GM13976 (cell line): ENCODE results near the gene USB1.

ENCODE experiments used
- DNase-seq: peaks from one replicate; pipeline ENCODE4 v3.0.0; 2012; ENCODE audit warnings: low spot score
- CTCF ChIP-seq: IDR thresholded peaks from 2 replicates; pipeline ENCODE4 v1.5.1; 2012; ENCODE audit warnings: borderline replicate concordance, mild to moderate bottlenecking; ENCODE audit not compliant: insufficient read depth; ENCODE audit errors: extremely low read depth, missing control alignments, control extremely low read depth
- in situ Hi-C: fragments of 300-500 bp; cut with MboI; formaldehyde crosslinking; loops from one replicate; pipeline ENCODE4 v1.12.0; 2022; ENCODE audit warnings: low sequenced_read_pairs, mixed read lengths, inconsistent platforms; ENCODE audit not compliant: unreplicated experiment

The USB1 gene

GRCh38 chr16:57997176-57997527, 4.1 kb upstream of the USB1 start:
- no peak for DNase-seq
- TF ChIP-seq CTCF = no peak
- in situ Hi-C loops = no loop called here

DNA sequence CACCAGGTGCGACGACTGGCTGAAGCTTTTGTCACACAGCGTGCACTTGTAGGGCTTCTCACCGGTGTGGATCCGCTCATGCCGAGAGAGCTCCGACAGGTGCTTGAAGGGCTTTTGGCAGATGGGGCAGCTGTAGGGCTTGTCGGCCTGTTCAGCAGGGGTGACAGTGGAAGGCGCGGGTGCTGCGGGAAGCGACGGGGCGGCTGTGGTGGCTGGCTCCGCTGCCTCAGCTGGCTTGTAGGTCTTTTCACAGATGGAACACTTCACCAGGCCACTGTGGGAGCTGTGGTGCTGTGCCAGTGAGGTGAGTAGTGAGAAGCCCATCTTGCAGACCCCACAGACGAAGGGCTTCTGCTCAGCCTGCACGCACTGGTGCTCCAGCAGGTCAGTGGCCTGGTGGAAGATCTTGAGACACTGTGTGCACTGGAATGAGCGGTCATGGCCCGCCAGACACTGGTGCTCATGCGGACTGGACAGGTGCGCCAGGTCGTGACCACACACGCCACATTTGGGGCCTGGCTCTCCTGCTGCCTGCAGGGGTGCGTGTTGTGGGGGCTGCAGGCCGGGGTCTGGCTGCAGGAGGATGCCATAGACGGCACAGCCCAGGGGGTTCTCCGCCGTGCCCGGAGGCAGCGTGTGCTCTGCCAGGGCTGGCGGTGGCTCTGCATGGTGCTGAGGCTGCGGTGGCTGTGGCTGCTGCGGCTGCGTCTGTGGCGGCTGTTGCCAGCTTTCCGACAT, 3.5 kb upstream of the USB1 start:
- TF ChIP-seq CTCF = no peak
- DNase-seq = no peak
- in situ Hi-C loops = no loop called here

GRCh38 chr16:57998486-57998885, 2.7 kb upstream of the USB1 start:
- no peak for TF ChIP-seq CTCF
- no peak for DNase-seq
- in situ Hi-C loops = no loop called here

DNA sequence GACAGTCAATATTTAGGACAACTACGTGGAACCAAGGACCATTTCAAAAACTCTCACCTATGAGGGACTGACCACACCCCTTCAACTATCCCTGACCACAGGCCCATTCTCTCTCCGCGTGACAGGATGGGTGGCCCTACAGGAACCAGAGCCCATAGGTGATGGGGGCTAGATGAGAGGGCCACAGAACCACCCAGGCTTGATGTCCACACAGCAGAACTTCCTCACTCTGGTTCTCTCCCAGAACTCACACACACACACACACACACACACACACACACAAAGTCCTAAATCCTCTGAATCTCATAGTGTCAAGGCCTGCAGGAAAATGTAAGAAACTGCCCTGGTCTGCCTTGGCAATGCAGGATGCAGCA, 2.2 kb upstream of the USB1 start:
- no peak for TF ChIP-seq CTCF

DNA sequence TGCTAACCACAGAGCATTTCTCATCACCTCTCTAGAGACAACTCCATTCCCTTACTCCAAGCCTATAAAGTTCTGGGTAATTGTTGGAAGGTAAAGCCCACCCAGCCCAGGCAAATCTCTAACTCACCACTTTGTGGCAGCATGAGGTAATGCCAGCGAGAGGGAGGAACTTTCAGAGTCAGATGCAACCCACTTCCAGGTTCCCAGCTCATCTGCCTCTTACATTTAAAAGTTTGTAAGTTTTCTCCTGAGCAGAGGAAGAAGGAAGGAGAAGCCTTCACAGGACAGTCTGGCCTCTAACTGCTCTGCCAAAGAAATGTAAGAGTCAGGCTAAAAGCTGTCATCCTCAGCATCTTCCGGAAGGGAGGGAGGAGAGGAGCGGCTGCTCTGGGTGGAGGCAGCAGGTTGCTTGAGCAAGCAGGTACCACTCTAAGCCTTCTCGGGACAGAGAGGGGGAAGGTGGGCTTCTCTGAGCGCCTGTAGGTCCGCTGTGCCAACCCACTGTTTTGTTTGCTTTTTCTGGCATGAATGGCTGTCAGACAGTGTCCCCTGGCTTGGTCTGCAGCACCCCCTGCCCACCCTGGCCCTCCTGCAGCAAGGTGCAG, 1.7 kb upstream of the USB1 start:
- DNase-seq = peak; percentile 57
- no peak for TF ChIP-seq CTCF
- in situ Hi-C loops = no loop called here

More for the DNA sequence above, 2.2 kb upstream of the USB1 start:
- no peak for DNase-seq
- in situ Hi-C loops = no loop called here

GRCh38 chr16:57999971-58000705, 1.1 kb upstream of the USB1 start, which contains the start of gene ZNF319:
Gene ZNF319 (minus strand): TSS chr16:58000672. CDS start chr16:57998265, 2,407 bp downstream.
- DNase-seq = no peak
- in situ Hi-C loops = loop anchor here (10.0 kb wide), 1 partner anchor 105 kb away; no protein-coding TSS in a partner anchor

More at GRCh38 chr16:57999971-58000705, 1.1 kb upstream of the USB1 start, which contains the start of gene ZNF319:
- no peak for TF ChIP-seq CTCF
